GM21515 (cell line): ENCODE data around the gene PEX14.

Source experiments
- ATAC-seq: cut with Tn5 transposase; IDR thresholded peaks from one replicate; pipeline ENCODE4 v1.9.1; 2021; ENCODE audit not compliant: unreplicated experiment

PEX14 gene

DNA sequence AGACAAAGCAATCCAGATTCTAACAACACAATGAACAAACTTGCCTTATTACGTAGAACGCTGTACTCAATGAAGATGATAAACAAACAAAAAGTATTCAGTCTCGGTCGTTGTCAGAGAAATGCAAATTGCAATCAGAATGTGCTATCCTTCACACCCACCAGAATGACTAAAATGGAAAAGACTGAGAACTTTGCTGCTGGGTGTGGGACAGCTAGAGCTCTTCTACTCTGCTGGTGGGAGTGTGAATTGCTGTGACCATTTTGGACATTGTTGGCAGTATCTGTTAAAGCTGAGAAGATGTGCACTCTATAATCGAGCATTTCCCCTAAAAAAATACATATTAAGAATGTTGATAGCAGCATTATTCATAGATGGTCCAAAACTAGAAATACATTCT lies 111.4 kb downstream of the PEX14 start:
- no peak for ATAC-seq

DNA sequence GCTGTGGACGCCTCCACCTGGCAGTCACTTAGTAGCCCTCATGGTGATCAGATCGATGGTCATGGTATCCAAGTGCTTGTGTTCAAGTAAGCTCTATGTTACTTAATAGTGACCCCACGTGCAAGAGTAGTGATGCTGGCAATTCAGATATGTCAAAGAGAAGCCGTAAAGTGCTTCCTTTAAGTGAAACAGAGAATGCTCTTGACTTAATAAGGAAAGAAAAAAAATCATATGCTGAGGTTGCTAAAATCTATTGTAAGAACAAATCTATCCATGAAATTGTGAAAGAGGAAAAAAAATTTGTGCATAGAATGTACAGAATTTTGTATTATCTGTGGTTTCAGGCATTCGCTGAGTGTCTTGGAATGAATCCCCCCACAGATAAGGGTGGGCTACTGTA lies 113.9 kb downstream of the PEX14 start:
- ATAC-seq, result no peak

DNA sequence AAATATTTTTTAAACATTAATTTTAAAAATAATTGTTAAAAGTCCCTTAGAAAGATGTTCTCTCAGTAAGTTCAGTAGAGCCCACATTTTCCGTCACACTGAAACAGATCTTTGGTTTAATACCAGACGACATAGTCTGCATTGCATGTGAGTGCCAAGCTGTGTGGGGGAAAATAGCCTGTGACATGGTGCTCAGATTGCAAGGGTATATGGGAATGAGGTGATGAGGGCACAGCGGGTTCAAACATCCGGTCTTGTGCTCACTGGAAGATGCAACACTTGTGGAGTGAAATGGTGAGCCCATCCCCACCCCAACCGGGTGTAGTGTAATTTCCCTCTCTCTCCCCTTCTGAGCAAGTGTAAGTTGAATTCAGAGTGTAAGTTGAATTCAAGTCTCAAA lies 114.3 kb downstream of the PEX14 start:
- no peak for ATAC-seq

DNA sequence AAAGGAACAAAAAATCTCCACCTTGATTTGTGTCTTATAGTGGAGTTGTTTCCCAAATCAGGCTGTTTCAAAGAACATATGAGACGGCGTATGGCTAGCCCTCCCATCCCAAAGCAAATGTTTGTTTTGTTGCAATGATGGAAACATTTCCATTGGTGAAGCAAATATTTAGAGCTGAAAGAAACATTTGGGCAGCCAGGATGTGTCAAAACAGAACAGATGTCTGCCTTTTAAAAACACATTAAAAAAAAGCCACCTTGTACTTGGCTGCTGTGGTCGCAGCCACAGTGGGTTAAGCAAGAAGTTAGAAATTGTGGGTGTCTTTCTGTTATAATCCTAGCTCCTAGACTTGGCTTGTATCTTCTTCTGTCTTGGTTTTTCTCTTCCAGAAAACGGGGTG lies 116.3 kb downstream of the PEX14 start:
- no peak for ATAC-seq

DNA sequence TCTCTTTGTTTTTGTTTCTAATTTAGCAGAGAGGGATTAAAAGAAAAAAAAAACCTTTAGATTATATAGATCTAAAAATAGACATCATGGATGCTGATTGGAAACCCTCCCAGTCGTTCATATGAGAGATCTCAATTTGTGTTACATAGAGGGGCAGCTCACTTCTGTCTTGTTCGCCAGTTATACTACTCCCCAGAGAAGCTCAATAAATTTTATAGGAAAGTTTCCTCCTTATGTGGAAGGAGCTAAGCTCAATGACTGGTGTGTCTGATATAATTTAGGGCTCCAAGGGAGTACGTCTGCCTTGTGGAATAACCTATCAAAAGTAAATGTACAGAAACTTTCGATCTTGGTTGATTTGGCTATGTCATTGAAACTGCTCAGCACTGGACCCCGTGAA lies 117.6 kb downstream of the PEX14 start:
- no peak for ATAC-seq

DNA sequence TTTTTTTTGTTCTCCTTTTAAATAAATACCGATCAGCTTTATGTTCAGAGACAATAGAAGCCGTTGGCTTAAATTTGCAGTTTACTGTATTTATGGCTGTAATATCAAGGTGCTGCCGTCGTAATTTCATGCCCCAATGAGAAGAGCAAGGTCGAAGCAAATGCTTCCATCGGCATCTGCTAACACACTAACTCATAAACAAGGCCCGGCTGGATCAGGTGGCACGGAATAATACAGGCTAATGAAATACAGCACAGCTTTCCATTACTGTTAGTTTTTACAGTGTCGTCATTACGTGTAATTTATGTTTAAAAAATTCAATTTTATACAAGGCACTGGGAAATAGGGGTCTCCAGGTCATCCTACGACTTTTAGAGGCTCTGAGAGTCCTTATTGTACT lies 119.0 kb downstream of the PEX14 start:
- no peak for ATAC-seq

DNA sequence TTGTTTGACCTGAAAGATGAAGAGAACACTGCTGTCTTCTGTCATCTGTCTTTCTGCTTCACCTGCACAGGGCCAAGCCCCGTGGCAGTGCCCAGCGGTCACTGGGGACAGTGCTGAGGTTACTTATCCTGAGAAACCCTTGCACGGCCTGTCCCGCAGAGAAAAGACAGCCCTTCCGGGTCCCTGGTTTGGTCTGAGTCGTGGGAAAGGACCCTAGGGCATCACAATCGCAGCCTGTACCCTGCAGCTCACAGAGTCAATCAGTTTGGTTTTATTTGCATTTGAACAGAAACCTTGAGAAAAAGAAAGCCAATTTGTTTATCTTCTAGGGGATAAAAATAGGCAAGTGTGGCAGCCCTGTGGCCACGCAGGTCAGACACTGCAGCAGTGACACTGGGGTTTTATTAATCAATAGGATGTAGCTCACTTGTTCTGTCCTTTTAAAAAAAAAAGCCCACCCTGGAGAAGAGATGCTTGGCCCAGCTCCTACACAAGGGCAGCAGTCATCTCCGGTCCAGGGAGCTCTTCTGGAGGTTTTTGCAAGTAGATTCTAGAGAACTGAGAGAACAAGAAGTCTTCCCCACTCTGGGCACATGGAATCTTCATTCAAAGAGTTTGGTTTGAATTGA lies 120.0 kb downstream of the PEX14 start:
- no peak for ATAC-seq

DNA sequence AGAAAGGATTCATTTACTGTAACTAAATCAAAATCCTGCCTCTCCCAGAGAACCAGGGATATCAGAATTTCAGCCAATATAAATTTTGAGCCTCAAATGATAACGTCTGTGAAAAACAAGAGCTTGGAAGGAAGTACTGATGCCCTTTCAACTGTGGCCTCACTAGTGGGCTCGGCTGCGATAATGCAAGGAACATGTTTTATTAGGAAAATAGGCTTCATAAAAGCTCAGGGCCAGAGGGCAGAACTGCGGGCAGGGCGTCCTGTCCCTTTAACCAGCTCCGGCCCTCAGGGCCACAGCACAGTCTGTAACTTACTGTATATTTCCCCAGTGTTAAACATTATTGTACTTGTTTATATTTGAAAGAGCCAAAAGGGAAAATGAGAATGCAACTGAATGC lies 122.0 kb downstream of the PEX14 start:
- no peak for ATAC-seq

DNA sequence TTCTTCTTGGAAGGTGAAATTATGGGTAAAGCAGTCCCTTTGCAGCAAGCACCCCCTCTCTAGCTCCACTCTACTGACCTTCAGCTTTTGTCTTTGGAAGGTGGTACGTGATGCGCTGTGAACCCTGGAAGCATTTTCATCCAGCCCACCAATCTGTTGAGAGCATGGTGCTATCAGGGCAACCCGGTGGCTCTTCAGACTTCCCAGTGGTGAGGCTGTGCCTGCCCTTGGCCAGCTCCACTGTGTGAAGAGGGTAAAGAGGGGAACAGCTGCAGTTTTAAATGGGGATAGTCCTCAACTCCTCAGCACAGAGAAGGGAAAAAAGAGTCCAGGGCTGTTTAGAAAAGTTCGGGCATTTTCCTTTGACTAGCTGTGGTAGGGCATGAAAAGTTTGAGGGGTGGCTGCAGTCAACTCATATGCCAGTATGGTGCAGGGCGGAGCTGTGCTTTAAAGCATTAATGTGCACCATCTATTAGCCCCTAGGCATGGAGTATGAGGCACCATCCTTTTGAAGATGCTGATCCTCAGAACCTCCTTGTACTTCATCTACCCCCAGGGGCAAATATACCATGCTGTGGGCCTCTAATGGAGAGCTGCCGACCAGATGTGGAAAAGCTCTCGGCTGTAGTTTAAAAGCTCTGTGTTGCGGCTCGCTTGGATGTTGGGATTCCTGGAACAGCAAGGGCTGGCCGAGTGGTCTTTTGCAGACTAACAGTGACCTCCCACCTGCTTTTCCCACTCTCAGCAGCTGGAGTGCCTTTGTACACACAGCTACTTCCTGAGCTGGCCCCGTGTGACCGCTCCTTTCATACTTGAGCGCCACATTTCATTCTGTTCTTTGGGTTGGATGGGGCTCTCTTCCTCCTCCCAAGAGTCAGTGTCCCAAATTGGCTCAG lies 123.0 kb downstream of the PEX14 start:
- ATAC-seq, result no peak

DNA sequence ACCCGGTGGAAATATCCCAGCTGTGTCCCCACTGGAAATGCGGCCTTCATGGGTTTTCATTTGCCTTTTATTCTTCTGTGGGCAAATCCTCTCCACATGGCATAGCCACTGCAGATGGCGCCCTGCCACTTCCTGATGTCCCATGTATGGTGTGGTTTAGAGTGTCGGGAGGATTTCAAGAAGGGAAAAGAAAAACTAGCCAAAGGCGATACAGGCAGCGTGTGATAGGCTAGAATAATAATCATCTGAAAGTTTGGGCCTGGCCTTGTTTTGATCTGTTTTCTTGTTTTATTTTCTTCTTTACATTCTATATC lies 123.6 kb downstream of the PEX14 start:
- ATAC-seq, result no peak

DNA sequence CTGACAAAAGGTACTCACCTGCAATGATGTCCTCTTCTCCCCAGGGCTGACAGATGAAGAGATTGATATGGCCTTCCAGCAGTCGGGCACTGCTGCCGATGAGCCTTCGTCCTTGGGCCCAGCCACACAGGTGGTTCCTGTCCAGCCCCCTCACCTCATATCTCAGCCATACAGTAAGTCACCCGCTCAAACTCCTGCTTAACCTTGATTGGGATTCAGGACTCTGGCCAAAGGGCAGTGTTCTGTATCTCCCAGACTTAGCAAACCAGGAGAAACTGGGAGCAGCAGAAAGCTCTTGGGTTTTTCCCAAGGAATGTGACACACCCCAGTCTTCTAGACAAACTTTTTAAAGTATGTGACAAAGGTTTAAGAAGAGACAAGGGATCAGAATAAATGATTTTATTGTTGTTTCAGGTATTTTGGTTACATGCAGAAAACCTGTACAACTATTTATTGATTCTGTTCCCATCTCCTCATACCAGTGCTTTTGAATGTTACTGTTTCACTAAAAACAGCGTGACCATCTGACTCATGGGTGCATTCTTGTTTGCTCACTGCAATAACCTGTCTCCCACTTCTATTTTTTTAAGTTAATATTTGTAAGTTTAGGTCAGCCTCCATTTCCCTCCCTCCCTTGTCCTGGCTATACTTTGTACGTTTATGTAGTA lies 124.6 kb downstream of the PEX14 start:
- no peak for ATAC-seq

DNA sequence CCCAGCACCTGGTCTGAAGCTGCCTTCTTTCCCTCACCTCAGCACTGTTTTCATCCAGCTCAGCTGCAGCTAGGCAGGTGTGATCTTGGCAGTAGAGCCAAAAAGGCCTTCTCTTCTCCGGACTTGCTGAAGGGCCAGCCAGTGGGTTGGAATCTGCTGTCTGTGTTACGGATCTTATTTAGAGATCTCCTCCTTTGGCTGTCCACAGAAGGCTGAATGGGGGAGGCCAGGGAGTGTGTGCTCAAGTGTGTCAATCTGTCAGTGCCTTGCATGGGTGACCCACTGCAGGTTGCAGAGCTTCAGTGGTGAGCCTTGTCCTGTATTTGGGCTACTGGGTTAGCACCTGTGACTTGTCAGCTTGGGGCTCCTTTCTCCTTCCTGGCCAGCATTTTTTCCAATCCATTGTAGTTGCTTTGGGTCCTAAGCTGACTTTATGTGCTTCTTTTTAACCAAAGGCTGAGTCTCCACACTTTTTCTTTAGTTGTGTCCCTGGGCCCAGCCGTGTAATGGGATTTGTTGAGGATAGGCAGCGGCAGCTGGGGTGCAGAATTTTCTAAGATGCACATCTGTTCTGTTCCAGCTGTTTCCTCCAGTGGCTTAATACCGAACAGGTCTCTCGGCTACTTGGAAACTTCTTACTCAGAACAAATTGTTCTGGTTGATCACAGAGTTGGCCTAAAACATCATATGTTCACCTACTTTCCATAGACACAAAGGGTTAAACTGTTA lies 126.8 kb downstream of the PEX14 start:
- ATAC-seq, result no peak

DNA sequence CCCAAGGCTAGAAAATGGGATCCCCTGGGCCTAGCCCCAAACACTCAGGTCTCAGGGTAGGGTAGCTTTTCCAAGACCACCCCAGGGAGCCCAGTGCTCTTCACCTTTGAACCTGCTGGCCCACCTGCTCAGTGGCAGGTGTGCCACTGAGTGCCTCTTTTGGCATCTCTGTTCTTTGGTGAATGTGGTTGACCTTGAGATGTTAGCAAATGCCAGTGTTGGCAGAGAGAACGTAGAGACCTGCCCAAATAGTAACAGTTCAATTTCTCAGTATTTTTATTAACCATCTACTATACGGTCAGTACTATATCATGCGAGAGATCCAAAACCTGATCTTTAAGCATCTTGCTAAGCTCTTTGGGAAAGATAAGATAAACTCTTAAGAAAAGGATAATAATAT lies 128.2 kb downstream of the PEX14 start:
- ATAC-seq, result no peak

DNA sequence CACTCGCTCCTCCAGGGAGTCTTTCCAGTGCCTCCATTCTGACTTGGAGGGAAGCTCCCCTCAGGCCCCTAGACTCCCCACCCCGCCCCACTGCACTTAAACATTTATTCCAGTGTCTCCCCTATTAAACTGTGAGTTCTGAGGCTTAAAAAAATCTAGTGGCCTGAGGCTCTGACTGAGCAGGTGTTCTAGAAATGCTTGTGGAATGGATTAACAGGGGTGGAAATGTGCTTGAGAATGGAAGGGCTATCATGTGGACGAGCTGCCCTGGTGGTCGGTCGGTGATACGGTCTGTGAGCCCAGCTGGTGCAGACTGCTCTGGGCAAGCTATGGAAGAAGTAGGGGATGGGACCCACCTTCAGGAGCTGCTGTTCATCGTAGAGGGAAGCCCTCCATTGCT lies 130.2 kb downstream of the PEX14 start:
- ATAC-seq, result no peak

DNA sequence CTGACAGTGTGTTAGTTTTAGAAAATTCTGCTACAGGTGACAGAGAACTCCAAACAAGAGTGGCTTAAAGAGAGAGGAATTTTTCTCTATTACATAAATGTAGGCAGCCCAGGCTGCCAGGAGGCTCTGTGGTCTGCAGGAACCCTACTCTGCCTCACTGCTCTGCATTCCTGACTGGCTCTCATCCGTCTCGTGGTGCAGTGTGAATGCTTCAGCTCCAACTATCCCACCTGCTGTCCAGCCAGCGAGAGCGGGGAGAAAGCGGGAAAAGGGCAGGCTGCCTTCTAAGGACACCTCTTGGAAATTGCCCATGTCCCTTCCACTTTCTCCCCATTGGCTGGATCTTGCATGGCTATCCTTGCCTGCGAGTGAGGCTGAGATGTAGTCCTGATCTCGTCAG lies 131.3 kb downstream of the PEX14 start:
- no peak for ATAC-seq

DNA sequence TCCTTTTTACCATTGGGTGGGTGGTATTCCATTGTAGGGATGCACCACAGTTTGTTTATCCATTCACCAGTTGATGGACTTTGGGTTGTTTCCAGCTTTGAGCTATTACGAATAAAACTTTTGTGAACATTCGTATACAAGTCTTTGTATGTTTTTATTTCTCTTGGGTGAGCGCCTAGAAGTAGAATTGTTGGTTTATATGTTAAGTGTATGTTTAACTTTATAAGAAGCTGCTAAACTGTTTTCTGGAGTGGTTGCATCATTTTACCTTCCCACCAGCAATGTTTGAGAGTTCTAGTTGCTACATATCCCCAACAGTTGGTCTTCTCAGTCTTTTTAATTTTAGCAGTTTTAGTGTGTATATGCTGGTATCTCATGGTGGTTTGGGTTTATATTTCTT lies 132.5 kb downstream of the PEX14 start:
- no peak for ATAC-seq

DNA sequence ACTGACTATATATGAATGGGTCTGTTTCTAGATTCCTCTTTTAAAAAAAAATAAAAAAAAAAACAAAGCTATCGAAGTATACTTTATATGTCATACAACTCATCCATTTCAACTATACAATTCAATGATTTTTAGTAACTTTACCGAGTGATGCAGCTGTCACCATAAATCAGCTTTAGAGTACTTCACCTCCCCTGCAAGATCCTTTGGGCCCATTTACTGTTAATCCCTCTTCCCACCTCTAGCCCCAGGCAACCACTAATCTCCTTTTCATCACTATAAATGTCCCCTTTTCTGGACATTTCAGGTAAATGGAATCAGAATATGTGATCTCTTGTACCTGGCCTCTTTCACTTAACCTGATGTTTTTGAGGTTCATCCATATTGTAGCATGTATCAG lies 133.9 kb downstream of the PEX14 start:
- no peak for ATAC-seq

DNA sequence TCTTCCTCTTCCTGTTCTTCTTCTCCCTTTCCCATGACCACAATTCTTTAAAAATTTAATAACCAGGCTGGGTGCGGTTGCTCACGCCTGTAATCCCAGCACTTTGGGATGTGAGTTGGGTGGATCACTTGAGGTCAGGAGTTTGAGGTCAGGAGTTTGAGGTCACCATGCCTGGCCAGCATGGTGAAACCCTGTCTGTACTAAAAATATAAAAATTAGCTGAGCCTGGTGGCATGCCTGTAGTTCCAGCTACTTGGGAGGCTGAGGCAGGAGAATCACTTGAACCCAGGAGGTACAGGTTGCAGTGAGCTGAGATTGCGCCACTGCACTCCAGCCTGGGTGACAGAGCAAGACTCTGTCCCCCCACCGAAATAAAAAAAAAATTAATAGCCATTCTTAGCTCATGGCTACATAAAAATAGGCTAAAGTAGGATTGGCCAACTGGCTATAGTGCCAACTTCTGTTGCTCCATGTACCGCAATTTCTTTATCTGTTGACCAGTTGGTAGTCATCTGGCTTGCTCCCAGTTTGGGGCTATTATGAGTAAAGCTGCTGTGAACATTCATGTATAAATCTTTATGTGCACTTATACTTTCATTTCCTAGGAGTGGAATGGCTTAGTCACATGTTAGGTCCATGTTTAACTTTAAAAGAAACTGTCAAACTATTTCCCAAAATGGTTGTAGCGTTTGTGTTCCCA lies 136.3 kb downstream of the PEX14 start:
- ATAC-seq, result no peak

DNA sequence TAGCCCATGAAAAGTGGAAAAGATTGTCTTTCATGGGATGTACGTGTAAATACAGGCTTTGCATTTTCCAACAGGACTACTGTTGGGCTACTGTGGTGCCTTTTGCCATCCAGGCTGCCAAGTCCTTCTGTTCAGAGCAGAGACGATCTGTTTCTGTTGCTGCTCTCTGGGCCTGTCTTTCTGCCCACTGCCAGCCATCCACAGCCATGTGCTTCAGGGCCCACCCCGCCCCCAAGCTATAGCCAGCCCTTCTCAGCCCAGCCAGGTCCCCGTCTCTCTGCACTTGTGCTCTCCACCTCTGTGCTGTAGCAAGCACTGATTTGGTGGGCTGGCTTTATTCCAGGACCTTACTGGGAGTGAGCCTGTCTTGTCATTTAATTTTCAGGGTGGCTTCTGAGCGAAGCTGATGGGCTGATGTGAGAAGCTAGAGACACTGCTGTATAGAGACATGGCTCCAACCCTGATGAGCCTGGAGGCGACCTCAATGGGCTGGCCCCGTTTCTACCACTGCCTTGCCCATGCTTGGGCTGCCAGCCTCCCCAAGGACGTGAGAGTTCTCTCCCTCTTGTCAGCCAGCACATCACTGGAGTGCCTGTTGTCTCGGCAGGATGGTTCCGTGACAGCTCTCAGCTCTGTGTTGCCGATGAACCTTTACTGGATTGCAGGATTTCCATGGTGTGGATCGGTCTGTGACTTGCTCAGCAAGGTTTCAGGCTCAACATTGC lies 137.8 kb downstream of the PEX14 start:
- ATAC-seq, result no peak

DNA sequence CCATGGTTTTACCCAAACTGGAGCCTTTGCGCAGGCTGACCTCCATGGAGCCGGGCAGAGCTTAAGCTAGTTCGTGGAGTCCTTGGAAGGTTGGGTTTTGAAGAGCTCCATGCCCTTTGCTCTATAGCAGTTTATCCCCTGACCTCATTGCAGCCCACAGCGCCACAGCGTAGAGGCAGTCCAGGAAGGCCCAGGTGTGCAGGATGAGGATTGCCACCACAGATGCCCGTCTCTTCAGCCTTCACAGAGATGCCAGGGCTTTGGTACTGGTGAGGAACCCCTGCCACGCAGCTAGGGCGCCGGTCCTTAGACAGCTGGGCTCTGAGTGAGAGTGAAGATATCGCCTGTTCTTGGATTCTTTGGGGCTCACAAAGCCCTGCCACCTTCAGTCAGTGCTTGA lies 138.6 kb downstream of the PEX14 start:
- no peak for ATAC-seq
